NCI-H1105 treated with DMSO at 0.1 percent for 48 hours (cell line): ENCODE measurements around the gene HLA-DOA.
A peak's percentile ranks its signal among the peaks of the same experiment; 100 is the strongest.

ENCODE experiments used
- DNase-seq: peaks from one replicate; lab custom pipeline; 2025; lab: John Stamatoyannopoulos, UW

HLA-DOA gene

GRCh38 chr6:33015798-33016197 lies 6.4 kb upstream of the HLA-DOA start:
- DNase-seq = no peak

DNA sequence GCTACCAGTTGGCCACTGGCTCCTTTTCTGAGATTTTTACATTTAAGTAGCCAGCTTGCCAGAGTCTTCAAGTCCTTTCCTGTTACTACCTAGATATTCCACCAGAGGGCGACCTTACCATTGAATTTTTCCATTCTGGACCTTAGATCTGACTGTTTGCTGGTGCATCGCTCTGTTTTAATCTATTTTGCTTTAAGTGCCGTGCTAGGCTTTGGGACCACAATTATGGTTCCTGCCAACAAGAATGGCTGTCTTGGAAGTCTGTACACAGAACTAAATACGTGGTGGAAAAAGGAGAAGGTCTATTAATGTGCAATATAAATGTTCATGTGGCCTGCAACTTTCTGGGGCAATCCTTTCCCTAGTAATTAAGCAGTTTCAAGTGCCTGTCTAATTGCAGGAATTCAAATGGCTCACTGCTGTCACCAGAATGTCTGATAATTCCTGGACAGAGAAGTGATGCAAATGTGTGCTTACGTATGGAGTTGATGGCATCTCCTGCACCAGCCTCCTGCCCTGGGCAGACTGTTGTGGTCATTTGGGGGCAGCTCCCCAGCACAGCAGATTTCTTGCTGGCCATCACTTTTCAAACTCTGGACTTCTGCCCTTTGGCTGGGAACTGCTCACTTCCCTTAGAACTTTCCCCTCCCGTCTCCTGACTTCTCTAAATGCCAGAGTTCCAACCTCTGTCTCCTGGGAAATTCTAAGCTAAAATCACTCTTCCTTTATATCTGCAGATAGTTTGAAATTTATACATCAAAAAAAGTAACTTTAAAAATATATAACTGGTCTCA lies 5.6 kb upstream of the HLA-DOA start:
- DNase-seq = peak; percentile 86

- DNase-seq = no peak
Observed at GRCh38 chr6:33013608-33014007, 4.2 kb upstream of the HLA-DOA start.

DNA sequence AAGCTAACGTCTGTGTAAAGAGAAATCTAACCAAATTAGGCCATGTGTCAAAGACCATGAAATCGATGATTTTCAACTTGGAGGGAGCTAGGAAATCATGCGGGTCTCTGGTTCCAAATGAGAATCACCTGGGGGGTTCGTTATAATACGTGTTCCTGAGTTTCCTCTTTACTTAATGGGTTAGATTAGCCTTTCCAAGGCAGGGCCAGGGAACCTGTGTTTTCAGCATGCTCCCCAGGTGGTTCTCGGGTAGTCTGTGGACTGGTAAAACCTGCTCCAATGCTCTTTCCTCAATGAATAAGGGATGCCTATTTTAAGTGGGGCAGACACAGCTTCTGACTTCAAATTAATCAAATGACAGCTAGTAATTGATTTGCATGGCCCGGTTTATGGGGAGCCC lies 965 bp upstream of the HLA-DOA start:
- DNase-seq = no peak

GRCh38 chr6:33007831-33008400 lies 1.5 kb downstream of the HLA-DOA start:
- no peak for DNase-seq

GRCh38 chr6:33004940-33005339 lies 4.5 kb downstream of the HLA-DOA start:
- DNase-seq = no peak

DNA sequence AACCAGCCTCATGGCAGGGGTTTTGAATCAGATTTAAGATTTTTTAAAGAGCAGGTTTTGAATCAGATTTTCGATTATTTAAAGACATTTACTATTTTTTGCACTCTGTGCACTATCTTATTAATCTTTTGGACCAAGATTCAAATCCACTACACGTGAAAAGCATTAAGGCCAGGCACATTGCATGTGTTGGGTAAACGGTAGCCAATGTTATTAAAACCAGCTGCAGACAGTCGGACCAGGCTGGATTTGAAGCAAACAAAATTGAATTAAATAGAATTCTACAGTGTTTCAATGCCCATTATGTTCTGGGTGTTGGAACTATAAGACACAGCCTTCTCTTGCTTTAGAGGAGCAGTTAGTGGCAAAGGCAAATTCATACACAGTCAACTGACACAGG lies 7.7 kb downstream of the HLA-DOA start:
- no peak for DNase-seq

- peak; percentile 34 for DNase-seq
Observed at GRCh38 chr6:33000055-33000454, 9.3 kb downstream of the HLA-DOA start.

- DNase-seq = no peak
Observed at GRCh38 chr6:32995448-32995847, 13.9 kb downstream of the HLA-DOA start.

DNA sequence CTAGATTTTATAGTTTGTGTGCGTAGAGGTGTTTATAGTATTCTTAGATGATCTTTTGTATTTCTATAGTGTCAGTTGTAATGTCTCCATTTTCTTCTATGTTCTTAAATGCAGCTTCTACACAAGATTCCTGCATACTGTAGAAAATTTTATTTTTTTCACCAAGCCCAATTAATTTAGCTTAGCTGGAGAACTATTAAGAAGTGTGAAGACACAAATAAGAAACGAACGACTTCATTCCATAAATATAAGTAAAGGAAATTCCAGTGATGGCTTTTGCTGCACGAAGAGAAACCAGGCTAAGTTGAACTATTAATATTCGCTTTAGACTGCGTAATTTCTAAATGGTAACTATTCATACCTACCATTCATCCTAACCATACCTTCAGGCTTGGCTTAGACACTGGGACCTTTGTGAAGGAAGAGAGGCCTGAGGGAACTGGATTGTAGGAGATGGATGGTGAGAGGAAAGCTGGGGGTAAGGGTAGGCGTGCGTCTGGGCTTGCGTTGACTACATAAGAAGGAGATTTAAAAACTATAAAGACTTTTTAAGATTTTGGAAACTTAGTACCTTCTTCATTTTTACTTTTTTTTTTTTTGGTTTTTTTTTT lies 15.9 kb downstream of the HLA-DOA start:
- DNase-seq = no peak

GRCh38 chr6:32991972-32992371 lies 17.4 kb downstream of the HLA-DOA start:
- DNase-seq = no peak

DNA sequence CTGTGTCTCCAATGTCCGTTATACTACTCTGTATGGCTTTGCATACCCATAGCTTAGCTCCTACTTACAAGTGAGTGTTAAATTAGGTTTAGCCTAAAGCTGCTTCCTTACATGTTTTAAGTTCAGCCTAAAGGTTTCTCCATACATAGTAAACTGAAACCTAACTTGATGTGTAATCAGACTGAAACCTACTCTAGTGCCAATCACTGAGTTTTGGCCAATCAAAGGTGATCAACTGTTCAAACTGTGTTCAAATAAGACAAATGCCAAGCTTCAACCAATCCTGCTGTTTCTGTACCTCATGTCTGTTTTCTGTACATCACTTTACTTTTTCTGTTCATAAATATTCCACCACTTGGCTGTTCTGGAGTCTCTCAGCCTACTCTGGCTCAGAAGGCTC lies 20.0 kb downstream of the HLA-DOA start:
- no peak for DNase-seq

GRCh38 chr6:32984622-32985389 lies 24.6 kb downstream of the HLA-DOA start:
- DNase-seq = peak; percentile 93

DNA sequence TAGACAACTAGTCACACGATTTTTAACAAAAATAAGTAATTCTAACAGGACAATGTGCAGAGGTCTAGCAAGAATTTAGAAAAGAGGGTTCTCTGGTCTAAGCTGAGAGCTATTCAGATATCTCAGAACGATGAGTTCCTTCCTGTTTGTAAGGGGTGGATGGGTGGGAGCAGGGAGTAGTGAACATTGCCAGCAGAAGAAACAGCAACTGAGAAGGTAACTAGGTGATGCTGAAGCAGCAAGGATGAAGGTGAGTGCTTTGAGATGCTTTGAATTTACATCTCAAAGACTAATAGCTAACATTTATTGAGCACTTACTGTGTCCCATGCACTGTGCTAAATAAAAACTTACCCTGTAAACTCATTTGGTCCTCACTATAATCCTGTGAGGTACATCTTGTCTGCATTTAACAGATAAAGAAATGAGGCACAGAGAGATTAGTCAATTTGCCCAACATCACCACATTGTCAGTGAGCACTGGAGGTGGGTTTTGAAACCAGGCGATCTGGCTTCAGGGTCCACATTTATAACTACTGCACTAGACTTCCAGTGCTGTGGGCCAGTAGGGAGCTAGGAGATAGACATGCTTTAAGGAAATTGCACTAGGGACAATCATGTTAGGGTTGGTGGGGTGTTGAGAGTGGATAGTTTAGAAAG lies 25.3 kb downstream of the HLA-DOA start:
- no peak for DNase-seq

DNA sequence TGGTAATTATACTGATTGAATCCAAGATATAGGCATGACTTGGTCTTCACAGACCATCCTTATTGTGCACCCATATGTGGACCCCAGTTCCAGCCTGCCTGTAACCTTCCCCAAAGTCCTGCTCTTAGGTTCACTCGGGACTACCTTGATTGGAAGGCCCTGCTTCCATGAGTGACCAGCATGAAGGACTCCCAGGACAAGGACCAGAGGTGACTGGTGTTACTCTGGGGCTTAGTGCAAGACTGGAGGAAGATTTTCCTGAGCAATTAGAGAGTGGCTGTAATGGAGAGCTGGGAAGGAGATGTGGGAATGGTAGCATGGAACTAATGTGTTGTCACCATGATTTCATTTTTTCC lies 25.9 kb downstream of the HLA-DOA start:
- no peak for DNase-seq

GRCh38 chr6:32982702-32983492 lies 26.5 kb downstream of the HLA-DOA start:
- no peak for DNase-seq

- DNase-seq = peak; percentile 86
Observed at GRCh38 chr6:32982084-32982701, 27.2 kb downstream of the HLA-DOA start.

- no peak for DNase-seq
Observed at GRCh38 chr6:32980488-32981038, 28.8 kb downstream of the HLA-DOA start.

DNA sequence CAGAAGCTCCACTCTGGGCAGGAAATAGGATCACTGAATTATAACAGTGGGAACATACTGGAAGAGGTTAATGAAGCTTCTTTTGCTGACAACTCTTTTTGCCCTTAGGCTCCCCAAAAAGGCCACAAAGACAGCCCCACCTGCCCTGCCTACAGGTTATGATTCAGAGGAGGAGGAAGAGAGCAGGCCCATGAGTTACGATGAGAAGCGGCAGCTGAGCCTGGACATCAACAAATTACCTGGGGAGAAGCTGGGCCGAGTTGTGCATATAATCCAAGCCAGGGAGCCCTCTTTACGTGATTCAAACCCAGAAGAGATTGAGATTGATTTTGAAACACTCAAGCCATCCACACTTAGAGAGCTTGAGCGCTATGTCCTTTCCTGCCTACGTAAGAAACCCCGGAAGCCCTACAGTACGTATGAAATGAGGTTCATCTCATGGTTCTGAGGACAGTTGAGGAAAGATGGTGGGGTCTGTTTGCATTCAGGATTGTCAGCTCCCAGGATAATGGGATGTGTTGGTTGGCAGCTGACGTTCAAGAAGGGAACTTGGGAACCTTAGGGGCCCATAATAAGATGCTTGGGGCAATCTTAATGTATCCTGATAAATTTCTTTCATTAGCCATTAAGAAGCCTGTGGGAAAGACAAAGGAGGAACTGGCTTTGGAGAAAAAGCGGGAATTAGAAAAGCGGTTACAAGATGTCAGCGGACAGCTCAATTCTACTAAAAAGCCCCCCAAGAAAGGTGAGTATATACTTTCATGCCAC lies 29.5 kb downstream of the HLA-DOA start:
- no peak for DNase-seq

- DNase-seq = no peak
Observed at GRCh38 chr6:32977953-32978324, 31.5 kb downstream of the HLA-DOA start.
